Measurements from ENCODE around the gene IQSEC3.
"Not testable (repeated sequence)": the region's sequence is repeated elsewhere in the genome, so short reads cannot be mapped to it uniquely, and the experiment has no call there.

DNA sequence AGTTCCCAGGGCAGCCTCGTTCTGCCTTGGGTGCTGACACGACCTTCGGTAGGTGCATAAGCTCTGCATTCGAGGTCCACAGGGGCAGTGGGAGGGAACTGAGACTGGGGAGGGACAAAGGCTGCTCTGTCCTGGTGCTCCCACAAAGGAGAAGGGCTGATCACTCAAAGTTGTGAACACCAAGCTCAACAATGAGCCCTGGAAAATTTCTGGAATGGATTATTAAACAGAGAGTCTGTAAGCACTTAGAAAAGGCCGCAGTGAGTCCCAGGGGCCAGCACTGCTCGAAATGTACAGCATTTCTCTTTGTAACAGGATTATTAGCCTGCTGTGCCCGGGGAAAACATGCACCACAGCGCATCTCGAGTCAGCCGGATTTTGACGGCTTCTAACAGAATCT is 46.7 kb upstream of the IQSEC3 start:
- not testable (repeated sequence) for TF ChIP-seq EZH2 (IDR thresholded peaks at IDR 0.05; ENCODE audit: borderline replicate concordance, low read depth, low read length, poor library complexity, severe bottlenecking)
- TF ChIP-seq, protein P1, sequence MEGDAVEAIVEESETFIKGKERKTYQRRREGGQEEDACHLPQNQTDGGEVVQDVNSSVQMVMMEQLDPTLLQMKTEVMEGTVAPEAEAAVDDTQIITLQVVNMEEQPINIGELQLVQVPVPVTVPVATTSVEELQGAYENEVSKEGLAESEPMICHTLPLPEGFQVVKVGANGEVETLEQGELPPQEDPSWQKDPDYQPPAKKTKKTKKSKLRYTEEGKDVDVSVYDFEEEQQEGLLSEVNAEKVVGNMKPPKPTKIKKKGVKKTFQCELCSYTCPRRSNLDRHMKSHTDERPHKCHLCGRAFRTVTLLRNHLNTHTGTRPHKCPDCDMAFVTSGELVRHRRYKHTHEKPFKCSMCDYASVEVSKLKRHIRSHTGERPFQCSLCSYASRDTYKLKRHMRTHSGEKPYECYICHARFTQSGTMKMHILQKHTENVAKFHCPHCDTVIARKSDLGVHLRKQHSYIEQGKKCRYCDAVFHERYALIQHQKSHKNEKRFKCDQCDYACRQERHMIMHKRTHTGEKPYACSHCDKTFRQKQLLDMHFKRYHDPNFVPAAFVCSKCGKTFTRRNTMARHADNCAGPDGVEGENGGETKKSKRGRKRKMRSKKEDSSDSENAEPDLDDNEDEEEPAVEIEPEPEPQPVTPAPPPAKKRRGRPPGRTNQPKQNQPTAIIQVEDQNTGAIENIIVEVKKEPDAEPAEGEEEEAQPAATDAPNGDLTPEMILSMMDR (conservative IDR thresholded peaks at IDR 0.05; ENCODE audit: low read depth, low read length) = not testable (repeated sequence)

Measured in A673 (cell line).